Breast epithelium (tissue), 3 donors: ENCODE measurements around the gene SERTM2.

ENCODE experiments used
- CTCF ChIP-seq, 3 donors: fragments of 450-650 bp; IDR thresholded peaks; one replicate each; pipeline ENCODE4 v1.5.1; 2016 to 2017; ENCODE audit warnings: antibody characterized with exemption in 3 of 3, mild to moderate bottlenecking in 3 of 3, moderate library complexity in 3 of 3
- POLR2A ChIP-seq: fragments of 450-650 bp; IDR thresholded peaks from one replicate; pipeline ENCODE4 v1.6.1; 2016; ENCODE audit warnings: antibody characterized with exemption, mild to moderate bottlenecking, moderate library complexity
- POLR2AphosphoS5 ChIP-seq, 3 donors: sonication (generic); formaldehyde crosslinking; IDR thresholded peaks; one replicate each; pipeline ENCODE4 v1.6.1; 2017; ENCODE audit warnings: antibody characterized with exemption in 3 of 3

GRCh38 chrX:111561851-111562250 lies 50.4 kb downstream of the SERTM2 start:
- TF ChIP-seq CTCF (IDR thresholded peaks at IDR 0.05) (no peak), POLR2A (no peak), POLR2AphosphoS5 (IDR thresholded peaks at IDR 0.05) (no peak)
